Testis (tissue), 2 donors: Measurements from ENCODE around the gene KLK12.

ENCODE experiments used
- CTCF ChIP-seq, 3 experiments: fragments of 450-650 bp in 2 of 3; fragments of 200-600 bp in 1 of 3; sonication (generic) in 1 of 3; IDR thresholded peaks; one replicate each; pipeline ENCODE4 v1.5.1; 2016 to 2019; ENCODE audit warnings: antibody characterized with exemption in 3 of 3, mild to moderate bottlenecking in 2 of 3, moderate library complexity in 1 of 3
- POLR2A ChIP-seq: fragments of 450-650 bp; IDR thresholded peaks from one replicate; pipeline ENCODE4 v1.6.1; 2017; ENCODE audit warnings: antibody characterized with exemption, mild to moderate bottlenecking, moderate library complexity

- TF ChIP-seq POLR2A (no peak), CTCF (IDR thresholded peaks at IDR 0.05) (no peak)
Measured at GRCh38 chr19:51079481-51080110, 44.8 kb upstream of the KLK12 start.
